ENCODE data around the gene ARHGEF10L.

ARHGEF10L gene

GRCh38 chr1:17711577-17711910, 172.0 kb downstream of the ARHGEF10L start:
- no peak for DNase-seq (ENCODE audit: low read depth in 3 of 3)

- DNase-seq (ENCODE audit: low read depth in 3 of 3), result no peak
Observed at GRCh38 chr1:17711941-17712340, 172.4 kb downstream of the ARHGEF10L start.

- no peak for DNase-seq (ENCODE audit: low read depth in 3 of 3)
Observed at GRCh38 chr1:17713993-17714392, 174.5 kb downstream of the ARHGEF10L start.

- no peak for DNase-seq (ENCODE audit: low read depth in 3 of 3)
Observed at GRCh38 chr1:17717594-17718535, 178.4 kb downstream of the ARHGEF10L start.

- no peak for DNase-seq (ENCODE audit: low read depth in 3 of 3)
Observed at GRCh38 chr1:17719874-17720273, 180.4 kb downstream of the ARHGEF10L start.

GRCh38 chr1:17721444-17721843, 181.9 kb downstream of the ARHGEF10L start:
- DNase-seq (ENCODE audit: low read depth in 3 of 3), result no peak

- no peak for DNase-seq (ENCODE audit: low read depth in 3 of 3)
Observed at GRCh38 chr1:17723684-17724083, 184.2 kb downstream of the ARHGEF10L start.

- no peak for DNase-seq (ENCODE audit: low read depth in 3 of 3)
Observed at GRCh38 chr1:17724150-17724549, 184.7 kb downstream of the ARHGEF10L start.

GRCh38 chr1:17725084-17725719, 185.7 kb downstream of the ARHGEF10L start:
- DNase-seq (ENCODE audit: low read depth in 3 of 3), result no peak

- no peak for DNase-seq (ENCODE audit: low read depth in 3 of 3)
Observed at GRCh38 chr1:17725811-17726582, 186.5 kb downstream of the ARHGEF10L start.

GRCh38 chr1:17728123-17728712, 188.7 kb downstream of the ARHGEF10L start:
- DNase-seq (ENCODE audit: low read depth in 3 of 3), result no peak

GRCh38 chr1:17729248-17729647, 189.8 kb downstream of the ARHGEF10L start:
- DNase-seq (ENCODE audit: low read depth in 3 of 3), result no peak

- DNase-seq (ENCODE audit: low read depth in 3 of 3), result no peak
Observed at GRCh38 chr1:17729909-17730308, 190.4 kb downstream of the ARHGEF10L start.

GRCh38 chr1:17731460-17731859, 192.0 kb downstream of the ARHGEF10L start:
- no peak for DNase-seq (ENCODE audit: low read depth in 3 of 3)

GRCh38 chr1:17732475-17732874, 193.0 kb downstream of the ARHGEF10L start:
- DNase-seq (ENCODE audit: low read depth in 3 of 3), result no peak

- DNase-seq (ENCODE audit: low read depth in 3 of 3), result no peak
Observed at GRCh38 chr1:17733661-17734060, 194.2 kb downstream of the ARHGEF10L start.

- DNase-seq (ENCODE audit: low read depth in 3 of 3), result no peak
Observed at GRCh38 chr1:17734609-17735008, 195.1 kb downstream of the ARHGEF10L start.

GRCh38 chr1:17735348-17735747, 195.8 kb downstream of the ARHGEF10L start:
- no peak for DNase-seq (ENCODE audit: low read depth in 3 of 3)

GRCh38 chr1:17735793-17736192, 196.3 kb downstream of the ARHGEF10L start:
- DNase-seq (ENCODE audit: low read depth in 3 of 3), result no peak

- no peak for DNase-seq (ENCODE audit: low read depth in 3 of 3)
Observed at GRCh38 chr1:17736625-17737024, 197.1 kb downstream of the ARHGEF10L start.

GRCh38 chr1:17739050-17739449, 199.6 kb downstream of the ARHGEF10L start:
- no peak for DNase-seq (ENCODE audit: low read depth in 3 of 3)

GRCh38 chr1:17741052-17741451, 201.6 kb downstream of the ARHGEF10L start:
- DNase-seq (ENCODE audit: low read depth in 3 of 3), result no peak
